Measurements from ENCODE around the gene FUT9. TPM values are rescaled to one million over a fixed set of nuclear protein-coding genes. Genes with fewer than 3 reads are reported as not detected.

Gene FUT9
- total and polyA plus RNA-seq, 2 of the 13 experiments (the other 11 are each of a cell fraction or from before 2014, with no cell fraction given): 0.01 TPM; not detected in 1

GRCh38 chr6:96007663-96008062, 8.1 kb upstream of the FUT9 start (continued):
- 0 out of 2 replicates have a peak, but pooled peaks have one; percentile 32 for TF ChIP-seq RERE (CRISPR knock-in tag; IDR thresholded peaks at IDR 0.05; ENCODE audit: low read depth)

GRCh38 chr6:96013531-96013930, 2.2 kb upstream of the FUT9 start:
- DNase-seq (ENCODE audit: low spot score) (no peak), FAIRE-seq (no peak), ATAC-seq (no peak)
- Histone ChIP-seq H3K9me3 (ENCODE audit: low read length) (no peaks in the 10 kb centered on the region), H3K9ac (ENCODE audit: insufficient read depth, low read depth, low read length) (no peak overlapping the region), H3K4me3 (replicated peaks in 1 of 3; ENCODE audit: insufficient read depth in 1 of 3, low read depth in 2 of 3, low read length in 3 of 3) (no peak overlapping the region), H3K79me2 (ENCODE audit: insufficient read depth, low read length) (no peaks in the 10 kb centered on the region), H2AFZ (ENCODE audit: low read length) (no peak overlapping the region), H4K20me1 (ENCODE audit: insufficient read depth, low read length) (no peaks in the 10 kb centered on the region), H3K27me3 (ENCODE audit: control insufficient read depth in 1 of 2, insufficient read depth in 2 of 2, low read length in 2 of 2) (peaks cover 3 to 28% of the 10 kb centered on the region in 2 experiments; a peak in 3 of 5 replicates), H3K4me2 (ENCODE audit: low read depth, low read length) (no peak overlapping the region), H3K4me1 (ENCODE audit: insufficient read depth, low read length) (no peaks in the 10 kb centered on the region; the same call in 1 of the 2 replicates), H3K27ac (ENCODE audit: extremely low read length, insufficient read depth, low read length) (no peak overlapping the region), H3K36me3 (replicated peaks in 1 of 2; ENCODE audit: control insufficient read depth in 1 of 2, insufficient read depth in 2 of 2, low read length in 2 of 2) (no peaks in the 10 kb centered on the region)
- intact Hi-C loops (cut with micrococcal nuclease; ENCODE audit: unreplicated experiment): no loop called here
- ChIA-PET POLR2A (no interaction called here), CTCF (ENCODE audit: low intra/inter-chr PET ratio, low total read pairs) (no interaction called here)
- BruUV-seq (replicated peaks): no TSS peak
- WGBS (ENCODE audit: low lambda C conversion rate): 54% methylated on average over 3 of the region's 3 CpGs
- in situ Hi-C loops (cut with HindIII; ENCODE audit: extremely low pct_ligation_motif_present, low pct_unique_long_range_greater_than_20kb): no loop called here
- TF ChIP-seq DRAP1 (CRISPR knock-in tag; IDR thresholded peaks at IDR 0.05) (no peak), ZNF558 (CRISPR knock-in tag; IDR thresholded peaks at IDR 0.05; ENCODE audit: borderline replicate concordance) (no peak), TSC22D2 (CRISPR knock-in tag; IDR thresholded peaks at IDR 0.05; ENCODE audit: borderline replicate concordance) (no peak), ZNF33A (CRISPR knock-in tag; IDR thresholded peaks at IDR 0.05; ENCODE audit: borderline replicate concordance) (no peak), BRD4 (CRISPR knock-in tag; IDR thresholded peaks at IDR 0.05) (no peak), LRRFIP1 (CRISPR knock-in tag; conservative IDR thresholded peaks at IDR 0.05) (no peak), YEATS4 (CRISPR knock-in tag; IDR thresholded peaks at IDR 0.05; ENCODE audit: borderline replicate concordance) (no peak), HMGXB4 (CRISPR knock-in tag; IDR thresholded peaks at IDR 0.05; ENCODE audit: borderline replicate concordance in 1 of 2, low read depth in 1 of 2) (no peak), NKX3-1 (CRISPR knock-in tag; IDR thresholded peaks at IDR 0.05) (no peak), ZNF605 (CRISPR knock-in tag; IDR thresholded peaks at IDR 0.05) (no peak)
